Measurements from ENCODE around the gene HSD11B1L.

HSD11B1L gene

DNA sequence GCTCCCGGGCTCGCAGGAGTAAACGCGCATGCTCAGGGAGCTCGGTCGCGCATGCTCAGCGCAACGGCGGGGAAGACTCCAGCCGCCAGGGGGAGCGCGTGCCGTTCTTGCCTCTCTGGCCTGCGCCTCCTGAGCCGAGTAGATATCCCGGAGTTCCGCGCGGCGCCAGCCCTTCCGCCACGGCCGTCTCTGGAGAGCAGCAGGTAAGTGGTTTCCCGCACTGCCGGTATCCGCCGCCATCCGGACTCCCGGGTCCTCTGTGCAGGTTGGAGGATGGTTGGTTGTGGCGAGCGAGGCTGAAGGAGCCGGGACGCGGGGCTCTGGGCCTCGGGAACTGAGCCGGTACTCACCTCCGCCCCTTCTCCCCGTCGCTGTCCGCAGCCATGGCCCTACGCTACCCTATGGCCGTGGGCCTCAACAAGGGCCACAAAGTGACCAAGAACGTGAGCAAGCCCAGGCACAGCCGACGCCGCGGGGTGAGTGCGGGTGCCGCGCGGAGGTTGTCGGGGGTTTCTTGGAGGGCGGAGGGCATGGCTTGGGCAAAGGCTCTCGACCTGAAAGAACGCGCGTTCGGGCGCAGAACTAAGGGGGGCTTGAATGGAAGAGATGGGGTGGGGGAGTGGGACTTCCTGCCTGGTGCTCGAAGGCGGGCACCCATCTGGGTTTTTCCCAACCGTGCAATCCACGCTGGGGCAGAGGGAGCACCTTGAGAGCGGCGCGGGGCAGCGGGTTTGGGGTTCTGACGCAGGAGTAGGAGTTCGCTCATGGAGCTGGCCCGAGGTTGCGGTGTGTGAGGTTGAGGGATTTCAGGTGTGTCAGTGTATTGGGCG, 9.5 kb downstream of the HSD11B1L start, which contains the start of gene RPL36 (continued):
- no peak for TF ChIP-seq ZNF510 (tag by site-specific recombination; IDR thresholded peaks at IDR 0.05; ENCODE audit: insufficient replicate concordance)

DNA sequence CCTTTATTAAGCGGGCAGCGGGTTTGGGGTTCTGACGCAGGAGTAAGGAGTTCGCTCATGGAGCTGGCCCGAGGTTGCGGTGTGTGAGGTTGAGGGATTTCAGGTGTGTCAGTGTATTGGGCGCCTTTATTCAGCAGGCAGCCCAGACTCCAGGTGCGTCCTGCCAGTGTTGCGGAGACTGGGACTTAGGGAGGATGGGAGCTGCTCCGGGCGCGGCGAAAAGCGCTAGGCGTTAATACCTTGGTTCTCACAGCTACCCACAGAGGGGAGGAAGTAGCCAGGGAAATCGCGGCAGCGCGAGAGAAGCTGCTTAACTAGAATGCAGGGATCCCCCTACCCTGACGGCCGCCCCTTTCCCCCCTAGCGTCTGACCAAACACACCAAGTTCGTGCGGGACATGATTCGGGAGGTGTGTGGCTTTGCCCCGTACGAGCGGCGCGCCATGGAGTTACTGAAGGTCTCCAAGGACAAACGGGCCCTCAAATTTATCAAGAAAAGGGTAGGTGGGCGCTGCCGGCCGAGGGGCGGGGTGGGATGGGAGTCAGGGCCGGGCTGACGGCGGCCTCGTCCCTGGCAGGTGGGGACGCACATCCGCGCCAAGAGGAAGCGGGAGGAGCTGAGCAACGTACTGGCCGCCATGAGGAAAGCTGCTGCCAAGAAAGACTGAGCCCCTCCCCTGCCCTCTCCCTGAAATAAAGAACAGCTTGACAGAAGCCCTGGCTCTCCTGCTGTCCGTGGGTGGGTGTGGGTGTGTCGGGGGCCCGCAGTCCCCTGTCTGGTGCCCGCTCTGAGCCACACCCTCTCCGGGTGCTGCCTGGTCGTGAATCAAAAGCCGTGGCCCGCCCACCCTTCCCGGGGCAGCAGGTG, 10.4 kb downstream of the HSD11B1L start:
- Histone ChIP-seq H3K4me1 (ENCODE audit: control insufficient read depth, insufficient read depth, low read length) (no peaks in the 10 kb centered on the region; the same call in 1 of the 2 replicates), H3K36me3 (ENCODE audit: control insufficient read depth in 2 of 2, insufficient read depth in 1 of 2, low read length in 2 of 2) (peaks cover 5 to 60% of the 10 kb centered on the region in 2 experiments; a peak in 2 of 3 replicates), H3K27ac (ENCODE audit: extremely low read depth, low read depth, low read length) (peak overlapping the region; percentile 100), H3K9me3 (ENCODE audit: control insufficient read depth, insufficient read depth, low read depth, low read length) (no peaks in the 10 kb centered on the region), H3K4me3 (ENCODE audit: low read depth, low read length) (peak overlapping the region; percentile 97)
- ChIA-PET CTCF (interaction anchor here (0.6 to 1.3 kb wide), 9 partner anchors 9 to 134 kb away, joined by 3 to 5 read pairs (median 3); no protein-coding TSS in a partner anchor), POLR2A (interaction anchor here (0.5 to 3.7 kb wide), 11 partner anchors 8 to 643 kb away, joined by 3 to 62 read pairs (median 3); partner anchors contain the start of genes CATSPERD, LONP1, SAFB and SAFB2)
- TF ChIP-seq KLF7 (tag by site-specific recombination; IDR thresholded peaks at IDR 0.05; ENCODE audit: borderline replicate concordance) (0 out of 2 replicates have a peak, but pooled peaks have one; percentile 45), ZNF311 (tag by site-specific recombination; IDR thresholded peaks at IDR 0.05; ENCODE audit: borderline replicate concordance) (no peak), GLIS1 (tag by site-specific recombination; IDR thresholded peaks at IDR 0.05) (peak; percentile 18; the same call in 1 of the 2 replicates), ZNF155 (tag by site-specific recombination; IDR thresholded peaks at IDR 0.05) (no peak), REPIN1 (tag by site-specific recombination; IDR thresholded peaks at IDR 0.05; ENCODE audit: low read depth) (no peak), ZFP37 (tag by site-specific recombination; IDR thresholded peaks at IDR 0.05) (peak; percentile 7; the same call in 1 of the 2 replicates), GFI1B (tag by site-specific recombination; IDR thresholded peaks at IDR 0.05) (no peak), TRIM28 (IDR thresholded peaks at IDR 0.05; ENCODE audit: borderline replicate concordance, low read length) (no peak), SP3 (tag by site-specific recombination; IDR thresholded peaks at IDR 0.05) (peak; percentile 68), KLF1 (tag by site-specific recombination; IDR thresholded peaks at IDR 0.05) (peak; percentile 96), ZFHX2 (tag by site-specific recombination; conservative IDR thresholded peaks at IDR 0.05) (peak; percentile 95), IKZF3 (tag by site-specific recombination; IDR thresholded peaks at IDR 0.05) (peak; percentile 35; the same call in 1 of the 2 replicates), KLF8 (tag by site-specific recombination; IDR thresholded peaks at IDR 0.05) (peak; percentile 89), KLF10 (tag by site-specific recombination; IDR thresholded peaks at IDR 0.05) (peak; percentile 99), ZNF341 (tag by site-specific recombination; IDR thresholded peaks at IDR 0.05; ENCODE audit: low read depth) (peak; percentile 47), GLI2 (tag by site-specific recombination; IDR thresholded peaks at IDR 0.05; ENCODE audit: borderline replicate concordance, low read depth) (no peak), KLF9 (tag by site-specific recombination; IDR thresholded peaks at IDR 0.05; ENCODE audit: low read depth) (peak; percentile 98)
- TF ChIP-seq, protein P1, sequence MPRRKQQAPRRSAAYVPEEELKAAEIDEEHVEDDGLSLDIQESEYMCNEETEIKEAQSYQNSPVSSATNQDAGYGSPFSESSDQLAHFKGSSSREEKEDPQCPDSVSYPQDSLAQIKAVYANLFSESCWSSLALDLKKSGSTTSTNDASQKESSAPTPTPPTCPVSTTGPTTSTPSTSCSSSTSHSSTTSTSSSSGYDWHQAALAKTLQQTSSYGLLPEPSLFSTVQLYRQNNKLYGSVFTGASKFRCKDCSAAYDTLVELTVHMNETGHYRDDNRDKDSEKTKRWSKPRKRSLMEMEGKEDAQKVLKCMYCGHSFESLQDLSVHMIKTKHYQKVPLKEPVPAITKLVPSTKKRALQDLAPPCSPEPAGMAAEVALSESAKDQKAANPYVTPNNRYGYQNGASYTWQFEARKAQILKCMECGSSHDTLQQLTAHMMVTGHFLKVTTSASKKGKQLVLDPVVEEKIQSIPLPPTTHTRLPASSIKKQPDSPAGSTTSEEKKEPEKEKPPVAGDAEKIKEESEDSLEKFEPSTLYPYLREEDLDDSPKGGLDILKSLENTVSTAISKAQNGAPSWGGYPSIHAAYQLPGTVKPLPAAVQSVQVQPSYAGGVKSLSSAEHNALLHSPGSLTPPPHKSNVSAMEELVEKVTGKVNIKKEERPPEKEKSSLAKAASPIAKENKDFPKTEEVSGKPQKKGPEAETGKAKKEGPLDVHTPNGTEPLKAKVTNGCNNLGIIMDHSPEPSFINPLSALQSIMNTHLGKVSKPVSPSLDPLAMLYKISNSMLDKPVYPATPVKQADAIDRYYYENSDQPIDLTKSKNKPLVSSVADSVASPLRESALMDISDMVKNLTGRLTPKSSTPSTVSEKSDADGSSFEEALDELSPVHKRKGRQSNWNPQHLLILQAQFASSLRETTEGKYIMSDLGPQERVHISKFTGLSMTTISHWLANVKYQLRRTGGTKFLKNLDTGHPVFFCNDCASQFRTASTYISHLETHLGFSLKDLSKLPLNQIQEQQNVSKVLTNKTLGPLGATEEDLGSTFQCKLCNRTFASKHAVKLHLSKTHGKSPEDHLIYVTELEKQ (tag by site-specific recombination; IDR thresholded peaks at IDR 0.05; ENCODE audit: borderline replicate concordance) = 0 out of 2 replicates have a peak, but pooled peaks have one; percentile 27
- TF ChIP-seq, protein P2, sequence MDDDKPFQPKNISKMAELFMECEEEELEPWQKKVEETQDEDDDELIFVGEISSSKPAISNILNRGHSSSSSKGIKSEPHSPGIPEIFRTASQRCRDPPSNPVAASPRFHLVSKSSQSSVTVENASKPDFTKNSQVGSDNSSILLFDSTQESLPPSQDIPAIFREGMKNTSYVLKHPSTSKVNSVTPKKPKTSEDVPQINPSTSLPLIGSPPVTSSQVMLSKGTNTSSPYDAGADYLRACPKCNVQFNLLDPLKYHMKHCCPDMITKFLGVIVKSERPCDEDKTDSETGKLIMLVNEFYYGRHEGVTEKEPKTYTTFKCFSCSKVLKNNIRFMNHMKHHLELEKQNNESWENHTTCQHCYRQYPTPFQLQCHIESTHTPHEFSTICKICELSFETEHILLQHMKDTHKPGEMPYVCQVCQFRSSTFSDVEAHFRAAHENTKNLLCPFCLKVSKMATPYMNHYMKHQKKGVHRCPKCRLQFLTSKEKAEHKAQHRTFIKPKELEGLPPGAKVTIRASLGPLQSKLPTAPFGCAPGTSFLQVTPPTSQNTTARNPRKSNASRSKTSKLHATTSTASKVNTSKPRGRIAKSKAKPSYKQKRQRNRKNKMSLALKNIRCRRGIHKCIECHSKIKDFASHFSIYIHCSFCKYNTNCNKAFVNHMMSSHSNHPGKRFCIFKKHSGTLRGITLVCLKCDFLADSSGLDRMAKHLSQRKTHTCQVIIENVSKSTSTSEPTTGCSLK (tag by site-specific recombination; IDR thresholded peaks at IDR 0.05) = no peak
- TF ChIP-seq, protein P3, sequence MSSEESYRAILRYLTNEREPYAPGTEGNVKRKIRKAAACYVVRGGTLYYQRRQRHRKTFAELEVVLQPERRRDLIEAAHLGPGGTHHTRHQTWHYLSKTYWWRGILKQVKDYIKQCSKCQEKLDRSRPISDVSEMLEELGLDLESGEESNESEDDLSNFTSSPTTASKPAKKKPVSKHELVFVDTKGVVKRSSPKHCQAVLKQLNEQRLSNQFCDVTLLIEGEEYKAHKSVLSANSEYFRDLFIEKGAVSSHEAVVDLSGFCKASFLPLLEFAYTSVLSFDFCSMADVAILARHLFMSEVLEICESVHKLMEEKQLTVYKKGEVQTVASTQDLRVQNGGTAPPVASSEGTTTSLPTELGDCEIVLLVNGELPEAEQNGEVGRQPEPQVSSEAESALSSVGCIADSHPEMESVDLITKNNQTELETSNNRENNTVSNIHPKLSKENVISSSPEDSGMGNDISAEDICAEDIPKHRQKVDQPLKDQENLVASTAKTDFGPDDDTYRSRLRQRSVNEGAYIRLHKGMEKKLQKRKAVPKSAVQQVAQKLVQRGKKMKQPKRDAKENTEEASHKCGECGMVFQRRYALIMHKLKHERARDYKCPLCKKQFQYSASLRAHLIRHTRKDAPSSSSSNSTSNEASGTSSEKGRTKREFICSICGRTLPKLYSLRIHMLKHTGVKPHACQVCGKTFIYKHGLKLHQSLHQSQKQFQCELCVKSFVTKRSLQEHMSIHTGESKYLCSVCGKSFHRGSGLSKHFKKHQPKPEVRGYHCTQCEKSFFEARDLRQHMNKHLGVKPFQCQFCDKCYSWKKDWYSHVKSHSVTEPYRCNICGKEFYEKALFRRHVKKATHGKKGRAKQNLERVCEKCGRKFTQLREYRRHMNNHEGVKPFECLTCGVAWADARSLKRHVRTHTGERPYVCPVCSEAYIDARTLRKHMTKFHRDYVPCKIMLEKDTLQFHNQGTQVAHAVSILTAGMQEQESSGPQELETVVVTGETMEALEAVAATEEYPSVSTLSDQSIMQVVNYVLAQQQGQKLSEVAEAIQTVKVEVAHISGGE (tag by site-specific recombination; conservative IDR thresholded peaks at IDR 0.05; ENCODE audit: low read depth) = 0 out of 2 replicates have a peak, but pooled peaks have one; percentile 13
- TF ChIP-seq, protein P4, sequence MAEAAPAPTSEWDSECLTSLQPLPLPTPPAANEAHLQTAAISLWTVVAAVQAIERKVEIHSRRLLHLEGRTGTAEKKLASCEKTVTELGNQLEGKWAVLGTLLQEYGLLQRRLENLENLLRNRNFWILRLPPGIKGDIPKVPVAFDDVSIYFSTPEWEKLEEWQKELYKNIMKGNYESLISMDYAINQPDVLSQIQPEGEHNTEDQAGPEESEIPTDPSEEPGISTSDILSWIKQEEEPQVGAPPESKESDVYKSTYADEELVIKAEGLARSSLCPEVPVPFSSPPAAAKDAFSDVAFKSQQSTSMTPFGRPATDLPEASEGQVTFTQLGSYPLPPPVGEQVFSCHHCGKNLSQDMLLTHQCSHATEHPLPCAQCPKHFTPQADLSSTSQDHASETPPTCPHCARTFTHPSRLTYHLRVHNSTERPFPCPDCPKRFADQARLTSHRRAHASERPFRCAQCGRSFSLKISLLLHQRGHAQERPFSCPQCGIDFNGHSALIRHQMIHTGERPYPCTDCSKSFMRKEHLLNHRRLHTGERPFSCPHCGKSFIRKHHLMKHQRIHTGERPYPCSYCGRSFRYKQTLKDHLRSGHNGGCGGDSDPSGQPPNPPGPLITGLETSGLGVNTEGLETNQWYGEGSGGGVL (tag by site-specific recombination; IDR thresholded peaks at IDR 0.05) = no peak
